T-helper 2 cell treated with Interferon-gamma antibody and Interleukin-4, amounts not matched to agents 5 μg/mL and 100 μg/mL, for 36 hours (primary cell): ENCODE data around the gene PC.
"Not testable (repeated sequence)": the region's sequence is repeated elsewhere in the genome, so short reads cannot be mapped to it uniquely, and the experiment has no call there.

ENCODE experiments used
- DNase-seq: peaks from one replicate; pipeline ENCODE4 v3.0.0; 2021; ENCODE audit warnings: low spot score
- H3K27ac Mint-ChIP-seq: one replicate; pipeline ENCODE4 v1.8.0; 2021; ENCODE audit warnings: mild to moderate bottlenecking, mixed read lengths
- H3K27me3 Mint-ChIP-seq: one replicate; pipeline ENCODE4 v1.8.0; 2021; ENCODE audit warnings: low read depth, mixed read lengths
- H3K36me3 Mint-ChIP-seq: one replicate; pipeline ENCODE4 v1.8.0; 2021; ENCODE audit warnings: low read depth, mixed read lengths
- H3K4me1 Mint-ChIP-seq: one replicate; pipeline ENCODE4 v1.8.0; 2021; ENCODE audit warnings: low read depth, mixed read lengths
- H3K4me3 Mint-ChIP-seq: one replicate; pipeline ENCODE4 v1.8.0; 2022; ENCODE audit warnings: mild to moderate bottlenecking, moderate library complexity, mixed read lengths
- H3K9me3 Mint-ChIP-seq: one replicate; pipeline ENCODE4 v1.8.0; 2021; ENCODE audit warnings: mixed read lengths

The PC gene

GRCh38 chr11:66845143-66845875 lies 112.9 kb downstream of the PC start:
- Mint-ChIP-seq H3K36me3 (peaks cover 22% of the 10 kb centered on the region), H3K4me3 (peak overlapping the region; percentile 91), H3K27ac (peak overlapping the region; percentile 49), H3K4me1 (peaks cover 31% of the 10 kb centered on the region), H3K27me3 (no peaks in the 10 kb centered on the region), H3K9me3 (no peaks in the 10 kb centered on the region)
- no peak for DNase-seq

- H3K4me1 Mint-ChIP-seq, result peaks cover 35% of the 10 kb centered on the region
- H3K36me3 Mint-ChIP-seq, result peaks cover 25% of the 10 kb centered on the region
- H3K27ac Mint-ChIP-seq, result peak overlapping the region; percentile 95
- no peak for DNase-seq
- H3K4me3 Mint-ChIP-seq, result peak overlapping the region; percentile 91
- H3K9me3 Mint-ChIP-seq, result no peaks in the 10 kb centered on the region
- no peaks in the 10 kb centered on the region for H3K27me3 Mint-ChIP-seq
Measured at GRCh38 chr11:66844496-66845142, 113.6 kb downstream of the PC start.

GRCh38 chr11:66843776-66844495 lies 114.2 kb downstream of the PC start:
- Mint-ChIP-seq H3K27me3 (no peaks in the 10 kb centered on the region), H3K4me3 (peak overlapping the region; percentile 91), H3K36me3 (peaks cover 28% of the 10 kb centered on the region), H3K4me1 (peaks cover 38% of the 10 kb centered on the region), H3K27ac (peak overlapping the region; percentile 95), H3K9me3 (no peaks in the 10 kb centered on the region)
- no peak for DNase-seq

GRCh38 chr11:66842896-66843775 lies 115.0 kb downstream of the PC start, which contains the start of gene RCE1:
TSS of gene RCE1 (plus strand) at chr11:66843441. CDS start at chr11:66843456, 15 bp downstream.
- Mint-ChIP-seq H3K27me3 (no peaks in the 10 kb centered on the region), H3K4me1 (peaks cover 38% of the 10 kb centered on the region), H3K4me3 (peak within 1 kb of the TSS; percentile 91), H3K9me3 (no peaks in the 10 kb centered on the region), H3K27ac (peak within 1 kb of the TSS; percentile 95), H3K36me3 (peaks cover 30% of the 10 kb centered on the region)
- peak; percentile 92 for DNase-seq

- Mint-ChIP-seq H3K27ac (peak overlapping the region; percentile 90), H3K9me3 (no peaks in the 10 kb centered on the region), H3K4me3 (peak overlapping the region; percentile 90), H3K36me3 (peaks cover 33% of the 10 kb centered on the region), H3K27me3 (no peaks in the 10 kb centered on the region), H3K4me1 (peaks cover 38% of the 10 kb centered on the region)
- DNase-seq, result no peak
Measured at GRCh38 chr11:66842501-66842895, 115.7 kb downstream of the PC start.

GRCh38 chr11:66841861-66842260 lies 116.3 kb downstream of the PC start:
- peaks cover 38% of the 10 kb centered on the region for H3K4me1 Mint-ChIP-seq
- DNase-seq, result no peak
- peak overlapping the region; percentile 90 for H3K27ac Mint-ChIP-seq
- H3K9me3 Mint-ChIP-seq, result no peaks in the 10 kb centered on the region
- H3K36me3 Mint-ChIP-seq, result peaks cover 33% of the 10 kb centered on the region
- no peaks in the 10 kb centered on the region for H3K27me3 Mint-ChIP-seq
- H3K4me3 Mint-ChIP-seq, result peak overlapping the region; percentile 90

GRCh38 chr11:66840317-66841091 lies 117.7 kb downstream of the PC start:
- DNase-seq, result no peak
- Mint-ChIP-seq H3K27ac (peak overlapping the region; percentile 59), H3K4me1 (peaks cover 41% of the 10 kb centered on the region), H3K27me3 (no peaks in the 10 kb centered on the region), H3K36me3 (peaks cover 33% of the 10 kb centered on the region), H3K4me3 (peak overlapping the region; percentile 90), H3K9me3 (no peaks in the 10 kb centered on the region)

GRCh38 chr11:66835768-66836405 lies 122.3 kb downstream of the PC start:
- no peaks in the 10 kb centered on the region for H3K27me3 Mint-ChIP-seq
- H3K36me3 Mint-ChIP-seq, result peaks cover 16% of the 10 kb centered on the region
- no peaks in the 10 kb centered on the region for H3K9me3 Mint-ChIP-seq
- H3K4me3 Mint-ChIP-seq, result no peak overlapping the region
- DNase-seq, result no peak
- H3K4me1 Mint-ChIP-seq, result peaks cover 17% of the 10 kb centered on the region
- H3K27ac Mint-ChIP-seq, result no peak overlapping the region

- DNase-seq, result no peak
- Mint-ChIP-seq H3K36me3 (peaks cover 8% of the 10 kb centered on the region), H3K27ac (no peak overlapping the region), H3K4me3 (no peak overlapping the region), H3K9me3 (no peaks in the 10 kb centered on the region), H3K27me3 (no peaks in the 10 kb centered on the region), H3K4me1 (peaks cover 8% of the 10 kb centered on the region)
Measured at GRCh38 chr11:66834943-66835342, 123.2 kb downstream of the PC start.

- no peak overlapping the region for H3K27ac Mint-ChIP-seq
Measured at GRCh38 chr11:66834539-66834845, 123.7 kb downstream of the PC start.

GRCh38 chr11:66824573-66824972 lies 133.6 kb downstream of the PC start:
- DNase-seq, H3K27ac Mint-ChIP-seq, H3K36me3 Mint-ChIP-seq, H3K27me3 Mint-ChIP-seq, H3K9me3 Mint-ChIP-seq, H3K4me1 Mint-ChIP-seq, H3K4me3 Mint-ChIP-seq: not testable (repeated sequence)

More at GRCh38 chr11:66834539-66834845, 123.7 kb downstream of the PC start:
- H3K27me3 Mint-ChIP-seq, result no peaks in the 10 kb centered on the region
- H3K36me3 Mint-ChIP-seq, result peaks cover 8% of the 10 kb centered on the region
- H3K4me1 Mint-ChIP-seq, result peaks cover 8% of the 10 kb centered on the region
- no peaks in the 10 kb centered on the region for H3K9me3 Mint-ChIP-seq
- H3K4me3 Mint-ChIP-seq, result no peak overlapping the region
- DNase-seq, result no peak

GRCh38 chr11:66823700-66824099 lies 134.5 kb downstream of the PC start:
- Mint-ChIP-seq H3K4me3 (no peak overlapping the region), H3K27ac (no peak overlapping the region)

More at GRCh38 chr11:66823700-66824099, 134.5 kb downstream of the PC start:
- no peaks in the 10 kb centered on the region for H3K9me3 Mint-ChIP-seq
- no peaks in the 10 kb centered on the region for H3K27me3 Mint-ChIP-seq
- H3K4me1 Mint-ChIP-seq, result no peaks in the 10 kb centered on the region
- no peak for DNase-seq
- H3K36me3 Mint-ChIP-seq, result no peaks in the 10 kb centered on the region
